Right lobe of liver (tissue), 4 donors: ENCODE results near the gene DUSP15.

Experiments
- CTCF ChIP-seq, 4 donors: fragments of 200-600 bp in 3 of 4; fragments of 450-650 bp in 1 of 4; IDR thresholded peaks; one replicate each; pipeline versions ENCODE4 v1.5.1 to v1.8.0; 2016 to 2022; ENCODE audit warnings: antibody characterized with exemption in 4 of 4, mild to moderate bottlenecking in 2 of 4
- POLR2A ChIP-seq: fragments of 450-650 bp; IDR thresholded peaks from one replicate; pipeline ENCODE4 v1.6.1; 2017; ENCODE audit warnings: antibody characterized with exemption, mild to moderate bottlenecking
- donor health status: DM: no; HTN: no; CAD: no.
- donor health status: DM: no; HTN: no; CAD: no.
- donor health status: DM: no; HTN: yes; CAD: no.

GRCh38 chr20:31890646-31891045 lies 20.3 kb upstream of the DUSP15 start:
- no peak for TF ChIP-seq CTCF (IDR thresholded peaks at IDR 0.05)
- TF ChIP-seq POLR2A: no peak
